ENCODE results near the gene MRPS34. TPM values are rescaled to one million over a fixed set of nuclear protein-coding genes. Genes with fewer than 3 reads are reported as not detected.

The MRPS34 gene
- total RNA-seq, 1 donor from 2014 or later, result 74.0 TPM

GRCh38 chr16:1767116-1767994, 5.6 kb downstream of the MRPS34 start:
- Histone ChIP-seq H3K4me3 (ENCODE audit: insufficient read depth, low read depth, low read length) (no peak overlapping the region), H3K79me2 (ENCODE audit: insufficient read depth, low read length) (peaks cover 7% of the 10 kb centered on the region), H3K4me1 (ENCODE audit: insufficient read depth, low read length) (peaks cover 15% of the 10 kb centered on the region), H2AFZ (ENCODE audit: low read depth, low read length) (no peak overlapping the region), H3K9me3 (ENCODE audit: insufficient read depth, low read depth, low read length) (no peaks in the 10 kb centered on the region), H3K27me3 (ENCODE audit: insufficient read depth, low read length) (no peaks in the 10 kb centered on the region), H3K36me3 (ENCODE audit: insufficient read depth, low read length) (no peaks in the 10 kb centered on the region), H4K20me1 (ENCODE audit: insufficient read depth, low read length) (peaks cover 50% of the 10 kb centered on the region), H3K4me2 (ENCODE audit: low read length) (no peak overlapping the region), H3K27ac (ENCODE audit: low read depth, low read length) (no peak overlapping the region), H3K9ac (ENCODE audit: low read length) (no peak overlapping the region)
- TF ChIP-seq EZH2 (IDR thresholded peaks at IDR 0.05; ENCODE audit: insufficient read depth, low read length), result no peak
- Mint-ChIP-seq H3K4me1 (ENCODE audit: low read depth, unreplicated experiment) (peaks cover 5% of the 10 kb centered on the region), H3K4me3 (ENCODE audit: unreplicated experiment) (no peak overlapping the region), H3K27ac (ENCODE audit: unreplicated experiment) (peak overlapping the region; percentile 44), H3K36me3 (ENCODE audit: low read depth, unreplicated experiment) (no peaks in the 10 kb centered on the region), H3K9me3 (ENCODE audit: unreplicated experiment) (no peaks in the 10 kb centered on the region), H3K27me3 (ENCODE audit: low read depth, unreplicated experiment) (no peaks in the 10 kb centered on the region)
- DNase-seq (ENCODE audit: low read depth) (no peak), FAIRE-seq (no peak)

DNA sequence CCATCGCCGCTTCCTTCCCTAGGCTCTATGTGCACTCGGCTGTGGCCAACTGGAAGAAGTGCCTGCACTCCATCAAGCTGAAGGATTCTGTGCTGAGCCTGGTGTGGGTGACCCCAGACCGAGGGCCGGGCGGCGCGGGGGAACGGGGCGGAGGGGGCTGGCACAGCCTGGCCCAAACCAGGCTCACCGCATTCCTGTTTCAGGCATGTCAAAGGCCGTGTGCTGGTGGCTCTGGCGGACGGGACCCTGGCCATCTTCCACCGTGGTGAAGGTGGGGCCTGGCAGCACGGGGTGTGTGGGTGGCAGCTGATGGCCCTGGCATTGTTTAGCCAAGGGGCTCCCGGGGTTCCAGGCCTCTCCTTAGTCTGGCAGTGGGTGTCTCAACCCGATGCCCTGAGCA, 6.2 kb downstream of the MRPS34 start:
- Histone ChIP-seq H3K4me3 (ENCODE audit: insufficient read depth, low read depth, low read length) (no peak overlapping the region), H3K4me2 (ENCODE audit: low read length) (no peak overlapping the region), H2AFZ (ENCODE audit: low read depth, low read length) (no peak overlapping the region), H3K4me1 (ENCODE audit: insufficient read depth, low read length) (peaks cover 9% of the 10 kb centered on the region), H3K27ac (ENCODE audit: low read depth, low read length) (no peak overlapping the region), H3K27me3 (ENCODE audit: insufficient read depth, low read length) (no peaks in the 10 kb centered on the region), H3K9me3 (ENCODE audit: insufficient read depth, low read depth, low read length) (no peaks in the 10 kb centered on the region), H4K20me1 (ENCODE audit: insufficient read depth, low read length) (peaks cover 44% of the 10 kb centered on the region), H3K79me2 (ENCODE audit: insufficient read depth, low read length) (peaks cover under 1% of the 10 kb centered on the region), H3K36me3 (ENCODE audit: insufficient read depth, low read length) (no peaks in the 10 kb centered on the region), H3K9ac (ENCODE audit: low read length) (no peak overlapping the region)
- no peak overlapping the region for H3K27ac Mint-ChIP-seq (ENCODE audit: unreplicated experiment)
- H3K9me3 Mint-ChIP-seq (ENCODE audit: unreplicated experiment), result no peaks in the 10 kb centered on the region
- no peaks in the 10 kb centered on the region for H3K27me3 Mint-ChIP-seq (ENCODE audit: low read depth, unreplicated experiment)
- no peak for FAIRE-seq
- no peak for DNase-seq (ENCODE audit: low read depth)
- H3K36me3 Mint-ChIP-seq (ENCODE audit: low read depth, unreplicated experiment), result no peaks in the 10 kb centered on the region
- H3K4me3 Mint-ChIP-seq (ENCODE audit: unreplicated experiment), result no peak overlapping the region
- TF ChIP-seq EZH2 (IDR thresholded peaks at IDR 0.05; ENCODE audit: insufficient read depth, low read length) (no peak), CTCF (IDR thresholded peaks at IDR 0.05; ENCODE audit: insufficient read depth, low read depth, low read length) (no peak)
- H3K4me1 Mint-ChIP-seq (ENCODE audit: low read depth, unreplicated experiment), result peaks cover 2% of the 10 kb centered on the region

DNA sequence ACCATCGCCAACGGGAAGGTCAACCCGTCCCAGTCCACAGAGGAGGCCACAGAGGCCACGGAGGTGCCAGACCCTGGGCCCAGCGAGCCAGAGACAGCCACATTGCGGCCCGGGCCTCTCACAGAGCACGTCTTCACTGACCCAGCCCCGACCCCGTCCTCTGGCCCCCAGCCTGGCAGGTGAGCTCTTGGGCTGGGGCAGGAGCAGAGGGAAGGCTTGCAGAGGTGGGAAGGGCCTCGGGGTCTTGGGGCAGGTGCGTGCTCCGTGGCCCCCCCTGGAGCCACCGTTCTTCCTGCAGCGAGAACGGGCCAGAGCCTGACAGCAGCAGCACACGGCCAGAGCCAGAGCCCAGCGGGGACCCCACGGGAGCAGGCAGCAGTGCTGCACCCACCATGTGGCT, 6.7 kb downstream of the MRPS34 start:
- H3K4me1 ChIP-seq (ENCODE audit: insufficient read depth, low read length), result peaks cover 9% of the 10 kb centered on the region
- DNase-seq (ENCODE audit: low read depth) (no peak), FAIRE-seq (no peak)
- H2AFZ ChIP-seq (ENCODE audit: low read depth, low read length), result no peak overlapping the region
- Mint-ChIP-seq H3K27ac (ENCODE audit: unreplicated experiment) (no peak overlapping the region), H3K27me3 (ENCODE audit: low read depth, unreplicated experiment) (no peaks in the 10 kb centered on the region), H3K36me3 (ENCODE audit: low read depth, unreplicated experiment) (peaks cover 2% of the 10 kb centered on the region), H3K4me1 (ENCODE audit: low read depth, unreplicated experiment) (peaks cover 2% of the 10 kb centered on the region), H3K4me3 (ENCODE audit: unreplicated experiment) (no peak overlapping the region), H3K9me3 (ENCODE audit: unreplicated experiment) (no peaks in the 10 kb centered on the region)
- H3K9ac ChIP-seq (ENCODE audit: low read length), result no peak overlapping the region
- no peaks in the 10 kb centered on the region for H3K9me3 ChIP-seq (ENCODE audit: insufficient read depth, low read depth, low read length)
- H3K4me2 ChIP-seq (ENCODE audit: low read length), result no peak overlapping the region
- no peaks in the 10 kb centered on the region for H3K79me2 ChIP-seq (ENCODE audit: insufficient read depth, low read length)
- H3K4me3 ChIP-seq (ENCODE audit: insufficient read depth, low read depth, low read length), result no peak overlapping the region
- TF ChIP-seq CTCF (IDR thresholded peaks at IDR 0.05; ENCODE audit: insufficient read depth, low read depth, low read length), result no peak
- TF ChIP-seq EZH2 (IDR thresholded peaks at IDR 0.05; ENCODE audit: insufficient read depth, low read length), result no peak
- H4K20me1 ChIP-seq (ENCODE audit: insufficient read depth, low read length), result peaks cover 44% of the 10 kb centered on the region
- H3K27me3 ChIP-seq (ENCODE audit: insufficient read depth, low read length), result no peaks in the 10 kb centered on the region
- H3K27ac ChIP-seq (ENCODE audit: low read depth, low read length), result no peak overlapping the region
- H3K36me3 ChIP-seq (ENCODE audit: insufficient read depth, low read length), result no peaks in the 10 kb centered on the region

Data from astrocyte (in vitro differentiated cells and primary cell).